Osteoblast (primary cell): ENCODE results near the gene ERBB4. TPM values are rescaled to one million over a fixed set of nuclear protein-coding genes. Genes with fewer than 3 reads are reported as not detected.

Source experiments
- DNase-seq: peaks from one replicate; pipeline ENCODE4 v3.0.0; 2011; ENCODE audit warnings: low spot score, mixed read lengths; ENCODE audit not compliant: insufficient read length; ENCODE audit errors: missing footprints
- H2AFZ ChIP-seq: 2 replicates; pipeline ENCODE4 v1.6.0; 2011; ENCODE audit warnings: mild to moderate bottlenecking, low read length
- H3K27ac ChIP-seq: 2 replicates; pipeline ENCODE4 v1.5.1; 2011; ENCODE audit warnings: mild to moderate bottlenecking, low read depth, low read length, moderate library complexity
- H3K27me3 ChIP-seq: 2 replicates; pipeline ENCODE4 v1.6.0; 2012; ENCODE audit warnings: mild to moderate bottlenecking, control low read depth, inconsistent platforms, low read length, moderate library complexity; ENCODE audit not compliant: insufficient read depth
- H3K36me3 ChIP-seq: 2 replicates; pipeline ENCODE4 v1.5.1; 2011; ENCODE audit warnings: mild to moderate bottlenecking, low read length, control low read depth, moderate library complexity; ENCODE audit not compliant: insufficient read depth
- H3K4me1 ChIP-seq: 2 replicates; pipeline ENCODE4 v1.5.1; 2011; ENCODE audit warnings: mild to moderate bottlenecking, low read length, control low read depth, moderate library complexity; ENCODE audit not compliant: insufficient read depth
- H3K4me2 ChIP-seq: 2 replicates; pipeline ENCODE4 v1.6.0; 2011; ENCODE audit warnings: mild to moderate bottlenecking, low read length; ENCODE audit not compliant: insufficient read depth
- H3K4me3 ChIP-seq: fragments of 200-600 bp; sonication (generic); 3 replicates; pipeline ENCODE4 v1.5.1; 2012; ENCODE audit warnings: mild to moderate bottlenecking, low read length, inconsistent platforms; ENCODE audit not compliant: insufficient read depth
- H3K79me2 ChIP-seq: 2 replicates; pipeline ENCODE4 v1.6.0; 2012; ENCODE audit warnings: mild to moderate bottlenecking, low read length, control low read depth, inconsistent platforms; ENCODE audit not compliant: insufficient read depth
- H3K9me3 ChIP-seq: 2 replicates; pipeline ENCODE4 v1.5.1; 2011; ENCODE audit warnings: low read depth, low read length, control low read depth
- H4K20me1 ChIP-seq: 2 replicates; pipeline ENCODE4 v1.6.0; 2012; ENCODE audit warnings: mild to moderate bottlenecking, low read length, control low read depth; ENCODE audit not compliant: insufficient read depth
- total RNA-seq: library from RNA; depleted of rRNA; stranded (reverse); fragments of >200 nt; gene quantifications from 2 replicates; pipeline ENCODE4 v1.2.3, GENCODE V29; 2012
- TF ChIP-seq, protein P1 (sequence below): IDR thresholded peaks from 2 replicates; pipeline ENCODE4 v1.5.1; 2011; ENCODE audit warnings: mild to moderate bottlenecking, low read depth, low read length, moderate library complexity; ENCODE audit errors: extremely low read depth

Gene ERBB4
- total RNA-seq, 1 donor: under 0.01 TPM

DNA sequence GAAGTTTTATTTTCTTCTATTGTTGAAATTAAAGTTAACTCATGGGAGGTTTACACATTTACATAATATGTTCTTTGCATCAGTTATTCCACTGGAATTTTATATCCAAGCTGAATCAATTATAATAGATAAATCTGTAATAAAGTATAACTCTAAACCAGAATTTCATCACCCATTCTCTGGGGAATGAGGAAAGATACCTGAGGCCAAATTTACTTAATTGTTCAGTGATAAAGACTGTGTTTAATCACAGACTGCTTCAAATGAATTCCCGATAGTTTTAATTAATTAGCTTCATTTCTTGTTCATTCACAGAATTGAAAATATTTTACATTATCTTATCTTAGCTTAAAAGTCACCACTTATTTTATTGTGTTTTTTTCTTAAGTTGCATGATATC, 562.5 kb downstream of the ERBB4 start:
- Histone ChIP-seq H3K27ac (no peak overlapping the region), H3K27me3 (no peaks in the 10 kb centered on the region), H3K79me2 (no peaks in the 10 kb centered on the region), H4K20me1 (no peaks in the 10 kb centered on the region), H3K36me3 (no peaks in the 10 kb centered on the region), H3K4me2 (no peak overlapping the region), H3K4me3 (no peak overlapping the region), H3K9me3 (no peaks in the 10 kb centered on the region), H3K4me1 (no peaks in the 10 kb centered on the region), H2AFZ (no peak overlapping the region)
- TF ChIP-seq, protein P1, sequence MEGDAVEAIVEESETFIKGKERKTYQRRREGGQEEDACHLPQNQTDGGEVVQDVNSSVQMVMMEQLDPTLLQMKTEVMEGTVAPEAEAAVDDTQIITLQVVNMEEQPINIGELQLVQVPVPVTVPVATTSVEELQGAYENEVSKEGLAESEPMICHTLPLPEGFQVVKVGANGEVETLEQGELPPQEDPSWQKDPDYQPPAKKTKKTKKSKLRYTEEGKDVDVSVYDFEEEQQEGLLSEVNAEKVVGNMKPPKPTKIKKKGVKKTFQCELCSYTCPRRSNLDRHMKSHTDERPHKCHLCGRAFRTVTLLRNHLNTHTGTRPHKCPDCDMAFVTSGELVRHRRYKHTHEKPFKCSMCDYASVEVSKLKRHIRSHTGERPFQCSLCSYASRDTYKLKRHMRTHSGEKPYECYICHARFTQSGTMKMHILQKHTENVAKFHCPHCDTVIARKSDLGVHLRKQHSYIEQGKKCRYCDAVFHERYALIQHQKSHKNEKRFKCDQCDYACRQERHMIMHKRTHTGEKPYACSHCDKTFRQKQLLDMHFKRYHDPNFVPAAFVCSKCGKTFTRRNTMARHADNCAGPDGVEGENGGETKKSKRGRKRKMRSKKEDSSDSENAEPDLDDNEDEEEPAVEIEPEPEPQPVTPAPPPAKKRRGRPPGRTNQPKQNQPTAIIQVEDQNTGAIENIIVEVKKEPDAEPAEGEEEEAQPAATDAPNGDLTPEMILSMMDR: no peak
- DNase-seq: no peak

DNA sequence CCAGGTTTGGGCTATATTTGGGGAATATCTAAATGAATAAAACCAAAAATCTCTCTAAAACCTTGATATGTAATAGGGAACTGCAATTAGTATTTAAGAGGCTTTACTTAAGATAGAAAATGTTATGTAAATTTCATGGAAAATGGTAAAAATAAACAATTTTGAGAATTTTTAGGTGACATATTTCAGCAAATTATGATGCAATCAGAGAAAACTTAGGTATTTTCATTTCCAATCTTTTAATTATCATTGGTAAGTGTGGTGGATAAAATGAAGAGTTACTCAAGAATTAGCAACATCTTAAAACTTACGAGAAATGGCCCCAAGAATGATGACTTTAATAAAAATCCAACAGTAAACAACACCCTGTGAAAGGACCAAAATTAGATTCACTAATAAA, 571.4 kb downstream of the ERBB4 start:
- Histone ChIP-seq H3K4me1 (no peaks in the 10 kb centered on the region), H3K9me3 (no peaks in the 10 kb centered on the region), H3K79me2 (no peaks in the 10 kb centered on the region), H3K36me3 (no peaks in the 10 kb centered on the region), H3K27me3 (no peaks in the 10 kb centered on the region), H3K4me2 (no peak overlapping the region), H3K27ac (no peak overlapping the region), H2AFZ (no peak overlapping the region), H4K20me1 (no peaks in the 10 kb centered on the region), H3K4me3 (no peak overlapping the region)
- DNase-seq: peak; percentile 21
- TF ChIP-seq, protein P1: no peak

- Histone ChIP-seq H3K79me2 (no peaks in the 10 kb centered on the region), H3K4me2 (no peak overlapping the region), H3K27me3 (no peaks in the 10 kb centered on the region), H3K4me3 (no peak overlapping the region), H3K36me3 (no peaks in the 10 kb centered on the region), H3K4me1 (no peaks in the 10 kb centered on the region), H2AFZ (no peak overlapping the region), H4K20me1 (no peaks in the 10 kb centered on the region), H3K9me3 (no peaks in the 10 kb centered on the region), H3K27ac (no peak overlapping the region)
- TF ChIP-seq, protein P1: no peak
- no peak for DNase-seq
Measured at GRCh38 chr2:211963969-211964368, 574.6 kb downstream of the ERBB4 start.

- no peaks in the 10 kb centered on the region for H3K27me3 ChIP-seq
- no peak overlapping the region for H2AFZ ChIP-seq
- H3K79me2 ChIP-seq: no peaks in the 10 kb centered on the region
- TF ChIP-seq, protein P1: no peak
- H3K27ac ChIP-seq: no peak overlapping the region
- H3K9me3 ChIP-seq: no peaks in the 10 kb centered on the region
- no peaks in the 10 kb centered on the region for H4K20me1 ChIP-seq
- no peak for DNase-seq
- H3K4me1 ChIP-seq: no peaks in the 10 kb centered on the region
- no peaks in the 10 kb centered on the region for H3K36me3 ChIP-seq
- H3K4me3 ChIP-seq: no peak overlapping the region
- H3K4me2 ChIP-seq: no peak overlapping the region
Measured at GRCh38 chr2:211957799-211958198, 580.8 kb downstream of the ERBB4 start.
